Liver (tissue), 3 donors: ENCODE results near the gene ZSCAN16.

Source experiments
- CTCF ChIP-seq: fragments of 150-350 bp; IDR thresholded peaks from 2 replicates; pipeline ENCODE4 v1.5.1; 2017; ENCODE audit warnings: improper control_type of control experiment, low read depth, low read length; ENCODE audit not compliant: missing input control
- EGR1 ChIP-seq, 2 donors: IDR thresholded peaks; 2 replicates each; pipeline ENCODE4 v1.6.1; 2016 to 2018; ENCODE audit warnings: antibody characterized with exemption in 2 of 2, low read depth in 2 of 2
- GABPA ChIP-seq, 2 donors: IDR thresholded peaks in 1 of 2; conservative IDR thresholded peaks in 1 of 2; 2 replicates each; pipeline ENCODE4 v1.6.1; 2016; ENCODE audit warnings: antibody characterized with exemption in 2 of 2, mild to moderate bottlenecking in 1 of 2, moderate library complexity in 1 of 2
- HNF4A ChIP-seq, 2 donors: conservative IDR thresholded peaks; 2 replicates each; pipeline ENCODE4 v1.6.1; 2016; ENCODE audit warnings: antibody characterized with exemption in 2 of 2, mild to moderate bottlenecking in 2 of 2
- JUND ChIP-seq, 2 donors: IDR thresholded peaks; 2 replicates each; pipeline ENCODE4 v1.6.1; 2016; ENCODE audit warnings: antibody characterized with exemption in 2 of 2
- RAD21 ChIP-seq, 2 donors: IDR thresholded peaks; 2 replicates each; pipeline ENCODE4 v1.6.1; 2016; ENCODE audit warnings: antibody characterized with exemption in 2 of 2, mild to moderate bottlenecking in 2 of 2
- REST ChIP-seq: IDR thresholded peaks from 2 replicates; pipeline ENCODE4 v1.6.1; 2016; ENCODE audit warnings: antibody characterized with exemption, mild to moderate bottlenecking
- RXRA ChIP-seq, 2 donors: IDR thresholded peaks; 2 replicates each; pipeline ENCODE4 v1.6.1; 2017 to 2018; ENCODE audit warnings: antibody characterized with exemption in 2 of 2, mild to moderate bottlenecking in 1 of 2
- TAF1 ChIP-seq: conservative IDR thresholded peaks from 2 replicates; pipeline ENCODE4 v1.6.1; 2016; ENCODE audit warnings: antibody characterized with exemption, mild to moderate bottlenecking
- ZBTB33 ChIP-seq: IDR thresholded peaks from 2 replicates; pipeline ENCODE4 v1.6.1; 2016; ENCODE audit warnings: antibody characterized with exemption
- donor health status: healthy.
- donor health status: healthy.

- TF ChIP-seq CTCF (no peak), TAF1 (no peak), EGR1 (IDR thresholded peaks at IDR 0.05; ENCODE audit: low read depth in 2 of 2) (no peak), ZBTB33 (no peak), REST (no peak), HNF4A (conservative IDR thresholded peaks at IDR 0.05) (no peak), RAD21 (IDR thresholded peaks at IDR 0.05) (no peak), JUND (IDR thresholded peaks at IDR 0.05) (no peak), GABPA (IDR thresholded peaks at IDR 0.05 in 1 of 2, conservative IDR thresholded peaks at IDR 0.05 in 1 of 2) (no peak), RXRA (IDR thresholded peaks at IDR 0.05) (no peak)
Observed at GRCh38 chr6:28158318-28158717, 33.9 kb downstream of the ZSCAN16 start.
